A549 (cell line): ENCODE data around the gene WDR43.

Experiments
- BHLHE40 ChIP-seq: IDR thresholded peaks from 2 replicates; pipeline ENCODE4 v1.6.1; 2012; ENCODE audit warnings: low read depth, low read length, inconsistent platforms
- CHD2 ChIP-seq: fragments of 150-350 bp; IDR thresholded peaks from 2 replicates; pipeline ENCODE4 v1.6.1; 2014; ENCODE audit warnings: low read length; ENCODE audit not compliant: partially characterized antibody
- EP300 ChIP-seq, 2 experiments: fragments of >200 bp; sonication (Bioruptor Twin); formaldehyde crosslinking; IDR thresholded peaks; 2 replicates in 1 of 2; 3 replicates in 1 of 2; pipeline ENCODE4 v1.6.1; 2016 to 2017
- HOXB5 ChIP-seq: fragments of 250-450 bp; sonication (Bioruptor Pico); IDR thresholded peaks from 2 replicates; pipeline ENCODE4 v1.5.0; 2020; ENCODE audit warnings: mild to moderate bottlenecking, moderate library complexity
- JUNB ChIP-seq: fragments of >200 bp; sonication (Bioruptor Twin); formaldehyde crosslinking; IDR thresholded peaks from 2 replicates; pipeline ENCODE4 v1.6.1; 2016
- POLR2A ChIP-seq: IDR thresholded peaks from 2 replicates; pipeline ENCODE4 v1.6.1; 2012; ENCODE audit warnings: mild to moderate bottlenecking, low read length
- POLR2AphosphoS2 ChIP-seq: conservative IDR thresholded peaks from 2 replicates; pipeline ENCODE4 v1.6.1; 2012; ENCODE audit warnings: low read length, improper control_type of control experiment, inconsistent platforms
- RAD21 ChIP-seq, 2 experiments: fragments of >200 bp in 1 of 2; sonication (Bioruptor Twin) in 1 of 2; formaldehyde crosslinking in 1 of 2; IDR thresholded peaks in 1 of 2; conservative IDR thresholded peaks in 1 of 2; 2 replicates in 1 of 2; 3 replicates in 1 of 2; pipeline ENCODE4 v1.6.1; 2012 to 2018; ENCODE audit warnings: inconsistent platforms in 1 of 2
- SMC3 ChIP-seq: fragments of >200 bp; sonication (Bioruptor Twin); formaldehyde crosslinking; IDR thresholded peaks from 3 replicates; pipeline ENCODE4 v1.6.1; 2018; ENCODE audit warnings: inconsistent platforms
- TF ChIP-seq, protein P1 (sequence below): fragments of >200 bp; sonication (Bioruptor Twin); formaldehyde crosslinking; IDR thresholded peaks from 3 replicates; pipeline ENCODE4 v1.5.1; 2016

- TF ChIP-seq POLR2A (no peak), RAD21 (conservative IDR thresholded peaks at IDR 0.05 in 1 of 2, IDR thresholded peaks at IDR 0.05 in 1 of 2) (no peak), HOXB5 (CRISPR knock-in tag) (no peak), BHLHE40 (no peak), POLR2AphosphoS2 (no peak), EP300 (IDR thresholded peaks at IDR 0.05) (no peak), CHD2 (no peak), JUNB (no peak), SMC3 (no peak)
- TF ChIP-seq, protein P1, sequence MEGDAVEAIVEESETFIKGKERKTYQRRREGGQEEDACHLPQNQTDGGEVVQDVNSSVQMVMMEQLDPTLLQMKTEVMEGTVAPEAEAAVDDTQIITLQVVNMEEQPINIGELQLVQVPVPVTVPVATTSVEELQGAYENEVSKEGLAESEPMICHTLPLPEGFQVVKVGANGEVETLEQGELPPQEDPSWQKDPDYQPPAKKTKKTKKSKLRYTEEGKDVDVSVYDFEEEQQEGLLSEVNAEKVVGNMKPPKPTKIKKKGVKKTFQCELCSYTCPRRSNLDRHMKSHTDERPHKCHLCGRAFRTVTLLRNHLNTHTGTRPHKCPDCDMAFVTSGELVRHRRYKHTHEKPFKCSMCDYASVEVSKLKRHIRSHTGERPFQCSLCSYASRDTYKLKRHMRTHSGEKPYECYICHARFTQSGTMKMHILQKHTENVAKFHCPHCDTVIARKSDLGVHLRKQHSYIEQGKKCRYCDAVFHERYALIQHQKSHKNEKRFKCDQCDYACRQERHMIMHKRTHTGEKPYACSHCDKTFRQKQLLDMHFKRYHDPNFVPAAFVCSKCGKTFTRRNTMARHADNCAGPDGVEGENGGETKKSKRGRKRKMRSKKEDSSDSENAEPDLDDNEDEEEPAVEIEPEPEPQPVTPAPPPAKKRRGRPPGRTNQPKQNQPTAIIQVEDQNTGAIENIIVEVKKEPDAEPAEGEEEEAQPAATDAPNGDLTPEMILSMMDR = no peak
These were observed 14.3 kb upstream of the WDR43 start for GRCh38 chr2:28880193-28880592.
